HG03280 (cell line): ENCODE results near the gene PDE1C.

Source experiments
- ATAC-seq: cut with Tn5 transposase; IDR thresholded peaks from one replicate; pipeline ENCODE4 v1.9.1; 2021; ENCODE audit warnings: mild to moderate bottlenecking, moderate library complexity; ENCODE audit not compliant: unreplicated experiment

The PDE1C gene

GRCh38 chr7:31903962-31904361 is 166.2 kb downstream of the PDE1C start:
- no peak for ATAC-seq

- no peak for ATAC-seq
These were observed 170.8 kb downstream of the PDE1C start for GRCh38 chr7:31899356-31899927.

GRCh38 chr7:31896925-31897324 is 173.3 kb downstream of the PDE1C start:
- ATAC-seq, result no peak

- ATAC-seq, result no peak
These were observed 175.9 kb downstream of the PDE1C start for GRCh38 chr7:31894308-31894707.

- ATAC-seq, result no peak
These were observed 176.8 kb downstream of the PDE1C start for GRCh38 chr7:31893365-31893764.

- peak; percentile 74 for ATAC-seq
These were observed 177.9 kb downstream of the PDE1C start for GRCh38 chr7:31892099-31892829.

- ATAC-seq, result no peak
These were observed 179.4 kb downstream of the PDE1C start for GRCh38 chr7:31890766-31891165.

- ATAC-seq, result no peak
These were observed 180.0 kb downstream of the PDE1C start for GRCh38 chr7:31890198-31890597.

GRCh38 chr7:31887006-31887405 is 183.2 kb downstream of the PDE1C start:
- no peak for ATAC-seq

GRCh38 chr7:31885171-31885570 is 185.0 kb downstream of the PDE1C start:
- no peak for ATAC-seq

GRCh38 chr7:31883761-31884164 is 186.4 kb downstream of the PDE1C start:
- peak; percentile 90 for ATAC-seq

GRCh38 chr7:31882187-31882586 is 188.0 kb downstream of the PDE1C start:
- ATAC-seq, result no peak

- no peak for ATAC-seq
These were observed 191.3 kb downstream of the PDE1C start for GRCh38 chr7:31878875-31879274.

GRCh38 chr7:31875424-31875823 is 194.8 kb downstream of the PDE1C start:
- ATAC-seq, result no peak

- no peak for ATAC-seq
These were observed 195.4 kb downstream of the PDE1C start for GRCh38 chr7:31874631-31875386.

GRCh38 chr7:31873816-31874597 is 196.2 kb downstream of the PDE1C start:
- peak; percentile 74 for ATAC-seq

- ATAC-seq, result no peak
These were observed 197.4 kb downstream of the PDE1C start for GRCh38 chr7:31872545-31873370.

- no peak for ATAC-seq
These were observed 205.6 kb downstream of the PDE1C start for GRCh38 chr7:31864646-31865045.

GRCh38 chr7:31860925-31861324 is 209.3 kb downstream of the PDE1C start:
- no peak for ATAC-seq

- no peak for ATAC-seq
These were observed 212.2 kb downstream of the PDE1C start for GRCh38 chr7:31858055-31858454.
